Neural progenitor cell (in vitro differentiated cells): ENCODE measurements around the gene MICALL2.

Experiments used
- CTCF ChIP-seq: fragments of 200-600 bp; sonication (generic); IDR thresholded peaks from 2 replicates; pipeline ENCODE4 v1.5.1; 2017; ENCODE audit warnings: antibody characterized with exemption, mild to moderate bottlenecking
- EZH2phosphoT487 ChIP-seq: fragments of 200-600 bp; sonication (generic); IDR thresholded peaks from 2 replicates; pipeline ENCODE4 v1.6.1; 2017; ENCODE audit warnings: antibody characterized with exemption

GRCh38 chr7:1497293-1497927, 38.1 kb upstream of the MICALL2 start:
- TF ChIP-seq CTCF (no peak), EZH2phosphoT487 (no peak)
